HG03025 (cell line): ENCODE measurements around the gene HAUS2.

Source experiments
- ATAC-seq: cut with Tn5 transposase; IDR thresholded peaks from one replicate; pipeline ENCODE4 v1.9.1; 2021; ENCODE audit warnings: mild to moderate bottlenecking, moderate library complexity; ENCODE audit not compliant: unreplicated experiment, low FRiP score

The HAUS2 gene

GRCh38 chr15:42605796-42606195 lies 57.2 kb downstream of the HAUS2 start:
- ATAC-seq: no peak

GRCh38 chr15:42608110-42608531 lies 59.5 kb downstream of the HAUS2 start:
- no peak for ATAC-seq

- no peak for ATAC-seq
These were observed 60.3 kb downstream of the HAUS2 start for GRCh38 chr15:42608752-42609488.

- ATAC-seq: no peak
These were observed 62.9 kb downstream of the HAUS2 start for GRCh38 chr15:42611532-42611931.

GRCh38 chr15:42612367-42612912 lies 63.8 kb downstream of the HAUS2 start:
- ATAC-seq: no peak

- ATAC-seq: no peak
These were observed 67.5 kb downstream of the HAUS2 start for GRCh38 chr15:42616107-42616506.
